Cerebellar nuclear complex (tissue), 1 donor: ENCODE results near the gene EP300.
"Not testable (repeated sequence)": the region's sequence is repeated elsewhere in the genome, so short reads cannot be mapped to it uniquely, and the experiment has no call there.

Experiments
- DNase-seq, 2 experiments: peaks; one replicate each; lab custom pipeline; 2025; lab: John Stamatoyannopoulos, UW

EP300 gene

DNA sequence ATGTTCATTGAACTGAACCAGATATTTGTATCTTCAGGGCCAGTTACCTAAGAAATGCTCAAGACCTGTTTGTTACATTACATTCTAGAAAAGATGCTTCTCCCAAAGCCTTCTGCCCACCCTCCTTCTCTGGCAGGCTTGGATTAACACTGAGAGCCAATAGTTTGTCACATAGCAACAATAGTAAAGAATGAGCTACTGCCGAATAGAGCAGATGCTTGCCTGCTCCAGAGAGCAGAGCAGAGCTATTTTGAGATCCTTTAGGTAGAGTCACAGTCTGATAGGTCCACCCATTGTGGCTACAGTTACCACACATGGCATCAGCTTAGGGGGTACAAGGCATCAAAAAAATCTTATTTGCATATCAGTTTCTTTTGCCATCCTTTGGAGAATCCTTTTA lies 13.5 kb upstream of the EP300 start:
- no peak for DNase-seq

DNA sequence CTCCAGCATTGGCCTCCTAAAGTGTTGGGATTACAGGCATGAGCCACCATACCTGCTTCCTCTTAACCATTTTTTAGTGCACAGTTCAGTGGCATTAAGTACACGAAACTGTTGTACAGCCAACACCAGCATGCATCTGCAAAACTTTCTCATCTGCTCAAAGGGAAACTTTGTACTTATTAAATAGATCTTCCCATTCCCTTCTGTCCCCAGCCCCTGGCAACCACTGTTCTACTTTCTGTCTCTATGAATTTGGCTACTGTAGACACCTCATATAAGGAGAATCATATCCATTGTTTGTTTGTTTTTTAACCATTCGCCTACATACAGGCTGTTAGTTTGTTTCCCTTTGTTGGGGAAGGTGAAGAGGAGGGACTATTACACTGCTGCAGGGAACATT lies 6.5 kb upstream of the EP300 start:
- no peak for DNase-seq

DNA sequence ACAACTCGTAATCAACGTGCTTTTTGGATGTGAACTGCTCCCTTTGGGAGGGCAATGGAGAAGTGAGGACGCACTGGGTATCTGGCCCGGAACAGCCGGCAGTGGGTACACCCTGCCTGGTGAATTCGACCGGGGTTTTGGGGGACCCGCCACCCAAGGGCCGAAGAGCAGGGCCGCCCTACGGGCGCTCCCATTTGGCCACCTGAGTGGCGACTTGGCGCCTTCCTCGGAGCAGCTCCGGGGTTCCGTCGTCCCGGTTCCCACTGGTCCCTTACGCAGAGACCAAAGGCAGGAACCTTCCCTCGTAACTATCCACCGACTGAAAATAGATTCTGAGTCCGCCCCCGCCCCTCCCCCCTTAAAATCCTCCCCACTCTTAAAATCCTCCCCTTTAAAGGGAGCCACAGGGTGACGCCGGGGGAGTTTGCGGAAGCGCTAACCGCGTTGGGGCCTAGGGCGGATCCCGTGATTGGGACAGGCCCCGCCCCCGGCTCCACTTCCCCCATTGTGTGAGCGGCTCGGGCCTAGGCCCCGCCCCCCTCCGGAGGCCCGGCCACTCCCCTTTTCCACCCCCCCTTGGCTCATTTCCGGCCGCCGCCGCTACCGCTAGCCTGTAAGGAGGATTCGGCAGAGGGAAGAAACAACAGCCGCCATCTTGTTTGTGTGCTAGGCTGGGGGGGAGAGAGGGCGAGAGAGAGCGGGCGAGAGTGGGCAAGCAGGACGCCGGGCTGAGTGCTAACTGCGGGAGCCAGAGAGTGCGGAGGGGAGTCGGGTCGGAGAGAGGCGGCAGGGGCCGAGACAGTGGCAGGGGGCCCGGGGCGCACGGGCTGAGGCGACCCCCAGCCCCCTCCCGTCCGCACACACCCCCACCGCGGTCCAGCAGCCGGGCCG lies 1.0 kb upstream of the EP300 start:
- DNase-seq = peak; percentile 77 to 92

DNA sequence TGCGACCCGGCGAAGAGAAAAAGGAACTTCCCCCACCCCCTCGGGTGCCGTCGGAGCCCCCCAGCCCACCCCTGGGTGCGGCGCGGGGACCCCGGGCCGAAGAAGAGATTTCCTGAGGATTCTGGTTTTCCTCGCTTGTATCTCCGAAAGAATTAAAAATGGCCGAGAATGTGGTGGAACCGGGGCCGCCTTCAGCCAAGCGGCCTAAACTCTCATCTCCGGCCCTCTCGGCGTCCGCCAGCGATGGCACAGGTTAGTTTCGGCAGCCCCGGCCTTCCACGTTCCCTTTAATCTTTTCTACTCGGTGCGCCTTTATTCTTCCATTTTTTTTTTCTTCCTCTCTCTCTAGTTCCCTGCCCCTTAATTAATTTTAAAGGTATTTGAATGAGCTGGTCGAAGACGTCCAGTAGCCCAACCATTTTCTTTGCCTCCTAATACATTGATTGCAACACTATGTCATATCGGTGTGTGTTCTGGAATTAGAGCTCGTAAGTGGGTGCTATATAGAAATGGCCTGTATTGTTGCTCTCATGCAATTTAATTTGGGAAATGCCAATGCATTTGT lies 537 bp downstream of the EP300 start:
- no peak for DNase-seq

DNA sequence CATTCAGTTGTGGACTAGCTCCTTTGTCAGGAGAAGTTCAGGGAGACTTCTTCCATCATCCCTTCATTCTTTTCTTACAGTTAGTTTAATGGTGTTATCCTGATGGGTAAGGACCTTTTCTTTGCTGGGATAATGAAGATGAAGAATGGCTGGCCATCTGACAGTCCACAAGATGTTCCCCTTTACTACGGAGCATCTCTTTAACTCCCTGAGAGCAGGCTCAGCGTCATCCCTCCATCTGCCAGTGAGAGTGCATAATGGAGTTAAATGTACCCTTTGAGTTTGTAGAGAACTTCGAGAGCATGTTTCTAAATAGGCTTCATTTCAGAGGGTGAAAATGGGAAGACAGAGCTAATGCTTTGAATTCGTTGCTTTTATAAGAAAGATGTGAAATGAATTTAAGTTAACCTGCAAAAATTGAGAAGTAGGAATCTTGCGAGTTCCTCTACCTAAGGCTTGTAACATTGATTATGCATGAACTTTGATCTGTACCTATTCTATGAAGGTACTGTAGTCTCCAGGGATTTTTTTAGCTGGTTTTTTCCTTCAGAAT lies 1.7 kb downstream of the EP300 start:
- no peak for DNase-seq

DNA sequence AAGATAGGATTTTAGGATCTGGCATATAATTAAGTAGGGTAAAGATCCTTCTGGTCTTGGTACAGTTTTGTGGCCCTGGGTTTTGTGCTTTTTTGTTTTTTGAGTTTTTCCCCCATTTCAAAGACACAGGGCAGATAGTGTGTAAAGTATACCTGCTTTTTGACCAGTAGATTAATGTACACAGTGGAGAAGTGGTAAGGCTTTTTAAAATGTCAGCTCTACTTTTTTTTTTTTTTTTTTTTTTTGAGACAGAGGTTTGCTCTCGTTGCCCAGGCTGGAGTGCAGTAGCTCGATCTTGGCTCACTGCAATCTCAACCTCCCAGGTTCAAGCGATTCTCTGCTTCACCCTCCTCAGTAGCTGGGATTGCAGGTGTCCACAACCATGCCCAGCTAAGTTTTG lies 4.0 kb downstream of the EP300 start:
- no peak for DNase-seq

DNA sequence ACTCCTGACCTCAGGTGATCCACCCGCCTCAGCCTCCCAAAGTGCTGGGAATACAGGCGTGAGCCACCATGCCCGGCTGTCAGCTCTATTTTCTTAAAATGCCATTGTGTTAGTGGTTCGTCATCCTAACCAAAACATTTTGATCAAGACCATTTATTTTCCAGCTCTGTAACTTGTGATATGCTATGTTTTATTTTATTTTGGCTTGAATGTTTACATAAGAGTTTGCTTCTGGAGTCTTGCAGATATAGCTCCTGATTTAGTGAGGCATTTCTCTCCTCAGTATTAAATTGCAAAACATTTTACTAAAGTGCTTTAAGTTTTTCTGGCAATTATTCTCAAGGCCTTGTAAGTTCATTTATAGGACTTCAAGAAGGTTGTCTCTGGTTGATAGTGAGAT lies 4.4 kb downstream of the EP300 start:
- DNase-seq = no peak

DNA sequence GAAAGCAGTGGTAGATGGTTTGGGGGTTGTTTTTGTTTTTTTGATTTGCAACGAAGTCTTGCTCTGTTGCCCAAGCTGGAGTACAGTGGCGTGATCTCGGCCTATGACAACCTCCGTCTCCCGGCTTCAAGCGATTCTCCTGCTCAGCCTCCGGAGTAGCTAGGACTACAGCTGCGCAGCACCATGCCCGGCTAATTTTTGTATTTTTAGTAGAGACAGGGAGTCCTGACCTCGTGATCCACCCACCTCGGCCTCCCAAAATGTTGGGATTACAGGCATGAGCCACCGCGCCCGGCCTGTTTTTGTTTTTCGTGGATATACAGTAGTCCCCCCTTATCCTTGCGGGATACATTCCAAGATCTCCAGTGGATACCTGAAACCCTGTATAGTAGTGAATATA lies 6.6 kb downstream of the EP300 start:
- DNase-seq = no peak

DNA sequence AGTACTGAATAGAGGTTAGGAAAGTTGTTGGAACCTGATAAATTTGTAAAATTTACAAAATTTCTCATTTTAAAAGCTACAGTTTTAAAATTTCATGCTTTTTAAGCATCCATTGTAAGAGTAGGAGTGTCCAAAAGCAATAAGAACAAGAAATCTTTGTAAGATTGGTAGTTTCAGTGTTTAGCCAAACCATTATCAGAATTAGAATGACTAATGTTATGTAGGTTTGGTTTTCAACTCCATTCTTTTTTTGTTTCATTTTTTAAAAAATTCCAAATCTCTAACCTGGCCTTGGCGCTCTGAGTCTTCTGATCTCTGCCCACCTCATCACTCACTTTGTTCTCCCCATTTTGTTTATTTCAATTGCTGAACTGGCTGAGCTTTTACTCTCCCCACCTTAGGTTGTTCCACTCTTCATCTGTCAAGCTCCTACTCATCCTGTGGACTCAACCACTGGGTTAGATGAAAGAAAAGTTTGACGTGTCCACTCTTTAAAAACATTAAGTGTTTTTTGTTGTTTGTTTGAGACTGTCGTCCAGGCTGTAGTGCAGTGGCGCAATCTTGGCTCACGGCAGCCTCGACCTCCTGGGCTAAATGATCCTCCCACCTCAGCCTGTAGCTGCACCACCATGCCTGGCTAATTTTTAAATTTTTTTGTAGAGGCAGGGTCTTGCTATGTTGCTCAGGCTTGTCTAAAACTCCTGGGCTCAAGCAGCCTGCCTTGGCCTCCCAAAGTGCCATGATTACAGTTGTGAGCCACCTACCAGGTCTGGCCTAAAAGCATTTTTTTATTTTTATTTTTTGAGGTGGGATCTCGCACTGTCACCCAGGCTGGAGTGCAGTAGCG lies 14.0 kb downstream of the EP300 start:
- no peak for DNase-seq

DNA sequence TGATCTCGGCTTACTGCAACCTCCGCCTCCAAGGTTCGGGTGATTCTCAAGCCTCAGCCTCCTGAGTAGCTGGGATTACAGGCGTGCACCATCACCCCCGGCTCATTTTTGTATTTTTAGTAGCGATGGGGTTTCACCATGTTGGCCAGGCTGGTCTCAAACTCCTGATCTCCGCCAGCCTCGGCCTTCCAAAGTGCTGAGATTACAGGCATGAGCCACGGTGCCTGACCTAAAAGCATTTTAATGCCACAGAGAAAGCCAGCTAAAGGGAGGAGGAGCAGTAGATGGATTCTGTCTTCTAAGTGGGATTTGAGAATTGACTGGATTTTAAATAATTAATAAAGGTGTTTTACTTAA lies 14.6 kb downstream of the EP300 start:
- DNase-seq = not testable (repeated sequence)

DNA sequence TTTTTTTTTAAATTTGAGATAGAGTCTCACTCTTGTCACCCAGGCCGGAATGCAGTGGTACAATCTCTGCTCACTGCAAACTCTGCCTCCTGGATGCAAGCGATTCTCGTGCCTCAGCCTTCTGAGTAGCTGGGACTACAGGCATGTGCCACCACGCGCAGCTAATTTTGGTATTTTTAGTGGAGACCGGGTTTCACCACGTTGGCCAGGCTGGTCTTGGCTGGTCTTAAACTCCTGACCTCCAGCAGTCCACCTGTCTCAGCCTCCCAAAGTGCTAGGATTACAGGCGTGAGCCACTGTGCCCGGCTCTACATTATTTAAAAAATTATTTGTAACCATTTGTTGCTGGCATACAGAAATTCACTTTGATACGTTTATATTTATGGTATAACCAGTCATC lies 18.6 kb downstream of the EP300 start:
- DNase-seq = no peak

DNA sequence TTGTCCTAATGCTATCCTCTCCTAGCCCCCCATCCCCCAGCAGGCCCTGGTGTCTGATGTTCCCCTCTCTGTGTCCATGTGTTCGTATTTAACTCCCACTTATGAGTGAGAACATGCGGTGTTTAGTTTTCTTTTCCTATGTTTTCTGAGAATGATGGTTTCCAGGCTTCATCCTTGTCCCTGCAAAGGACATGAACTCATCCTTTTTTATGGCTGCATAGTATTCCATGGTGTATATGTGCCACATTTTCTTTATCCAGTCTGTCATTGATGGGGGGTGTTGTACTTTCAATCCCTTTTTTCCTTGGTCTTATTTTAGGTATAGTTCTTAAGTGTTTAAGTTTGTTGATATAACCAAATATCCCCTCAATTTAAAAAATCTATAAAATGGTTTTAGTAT lies 23.9 kb downstream of the EP300 start:
- no peak for DNase-seq

DNA sequence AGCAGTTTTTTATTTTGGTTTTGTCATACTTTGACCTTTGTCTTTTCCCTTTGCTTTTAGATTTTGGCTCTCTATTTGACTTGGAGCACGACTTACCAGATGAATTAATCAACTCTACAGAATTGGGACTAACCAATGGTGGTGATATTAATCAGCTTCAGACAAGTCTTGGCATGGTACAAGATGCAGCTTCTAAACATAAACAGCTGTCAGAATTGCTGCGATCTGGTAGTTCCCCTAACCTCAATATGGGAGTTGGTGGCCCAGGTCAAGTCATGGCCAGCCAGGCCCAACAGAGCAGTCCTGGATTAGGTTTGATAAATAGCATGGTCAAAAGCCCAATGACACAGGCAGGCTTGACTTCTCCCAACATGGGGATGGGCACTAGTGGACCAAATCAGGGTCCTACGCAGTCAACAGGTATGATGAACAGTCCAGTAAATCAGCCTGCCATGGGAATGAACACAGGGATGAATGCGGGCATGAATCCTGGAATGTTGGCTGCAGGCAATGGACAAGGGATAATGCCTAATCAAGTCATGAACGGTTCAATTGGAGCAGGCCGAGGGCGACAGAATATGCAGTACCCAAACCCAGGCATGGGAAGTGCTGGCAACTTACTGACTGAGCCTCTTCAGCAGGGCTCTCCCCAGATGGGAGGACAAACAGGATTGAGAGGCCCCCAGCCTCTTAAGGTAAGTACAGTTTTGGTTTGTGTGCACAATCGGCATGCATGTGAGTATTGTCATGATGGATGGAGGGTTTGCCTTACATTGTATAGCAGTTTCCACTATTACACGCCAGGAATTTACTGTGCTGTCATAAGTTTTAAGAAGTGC lies 25.0 kb downstream of the EP300 start:
- DNase-seq = no peak

DNA sequence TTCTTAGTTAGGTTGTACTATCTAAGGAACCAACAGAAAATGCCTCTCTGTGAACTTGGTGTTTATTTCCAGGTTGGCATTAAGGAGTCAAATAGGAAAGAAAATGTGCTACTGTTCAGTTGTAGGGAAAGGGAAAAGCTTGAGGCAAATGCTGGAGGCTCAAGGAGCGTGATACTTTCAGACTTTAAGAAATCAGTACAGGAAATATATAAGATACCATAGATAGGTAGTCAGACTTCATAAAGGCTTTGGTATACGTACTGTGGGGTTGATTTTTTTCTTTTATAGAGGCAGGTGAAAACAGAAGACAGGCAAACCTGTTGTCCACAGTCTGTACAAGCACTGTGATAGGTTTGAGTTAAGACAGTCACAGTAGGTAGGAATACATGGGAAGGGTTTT lies 30.8 kb downstream of the EP300 start:
- DNase-seq = no peak

DNA sequence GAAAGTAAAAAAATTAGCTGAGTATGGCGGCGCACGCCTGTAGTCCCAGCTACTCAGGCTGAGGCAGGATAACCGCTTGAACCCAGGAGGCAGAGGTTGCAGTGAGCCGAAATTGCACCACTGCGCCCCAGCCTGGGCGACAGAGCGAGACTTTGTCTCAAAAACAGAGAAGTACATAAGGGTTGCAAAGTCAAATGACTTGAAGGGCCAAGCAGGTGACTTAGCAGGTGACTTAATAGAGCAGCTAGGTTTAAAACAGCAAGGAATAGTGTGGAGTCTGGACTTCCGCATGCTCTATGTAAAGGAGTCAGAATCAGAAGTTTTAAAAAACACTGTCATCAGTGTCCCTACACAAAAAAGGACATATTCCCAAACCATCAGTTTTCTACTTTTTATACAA lies 31.7 kb downstream of the EP300 start:
- DNase-seq = no peak

DNA sequence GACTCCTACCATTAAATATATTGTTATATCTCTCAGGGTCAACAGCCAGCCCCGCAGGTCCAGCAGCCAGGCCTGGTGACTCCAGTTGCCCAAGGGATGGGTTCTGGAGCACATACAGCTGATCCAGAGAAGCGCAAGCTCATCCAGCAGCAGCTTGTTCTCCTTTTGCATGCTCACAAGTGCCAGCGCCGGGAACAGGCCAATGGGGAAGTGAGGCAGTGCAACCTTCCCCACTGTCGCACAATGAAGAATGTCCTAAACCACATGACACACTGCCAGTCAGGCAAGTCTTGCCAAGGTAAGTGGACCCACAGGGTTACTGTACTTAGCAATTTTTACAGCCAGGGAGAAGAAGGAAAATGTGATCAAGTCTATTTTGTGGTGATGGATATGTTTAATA lies 35.1 kb downstream of the EP300 start:
- no peak for DNase-seq

DNA sequence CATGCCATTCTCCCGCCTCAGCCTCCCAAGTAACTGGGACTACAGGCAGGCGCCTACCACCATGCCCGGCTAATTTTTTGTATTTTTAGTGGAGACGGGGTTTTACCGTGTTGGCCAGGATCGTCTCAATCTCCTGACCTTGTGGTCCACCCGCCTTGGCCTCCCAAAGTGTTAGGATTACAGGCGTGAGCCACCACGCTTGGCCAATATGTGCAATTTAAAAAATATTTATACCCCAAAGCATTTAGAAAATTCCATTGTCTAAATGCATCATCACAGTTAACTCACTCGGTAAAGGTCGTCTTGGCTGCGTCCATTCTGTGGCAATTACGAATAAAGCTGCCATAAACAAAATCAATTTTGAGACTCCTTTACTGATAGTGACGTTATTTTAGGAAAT lies 36.2 kb downstream of the EP300 start:
- DNase-seq = no peak

DNA sequence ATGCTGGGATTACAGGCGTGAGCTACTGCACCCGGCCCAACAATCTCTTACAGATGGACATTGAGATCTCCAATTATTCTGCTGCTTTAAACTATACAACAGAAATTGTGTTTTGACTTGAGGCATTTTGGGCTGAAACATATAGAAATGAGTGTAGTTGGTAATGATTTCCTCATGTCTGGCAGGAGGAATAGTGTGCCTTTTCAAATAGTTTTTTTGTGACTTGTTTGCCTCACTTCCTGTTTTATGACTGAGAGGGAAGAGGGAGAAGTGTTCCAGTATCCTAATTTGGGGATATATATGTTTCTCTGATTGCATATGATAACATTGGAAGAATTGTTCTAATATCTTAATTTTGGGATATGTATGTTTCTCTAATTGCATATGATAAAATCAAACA lies 40.2 kb downstream of the EP300 start:
- no peak for DNase-seq

DNA sequence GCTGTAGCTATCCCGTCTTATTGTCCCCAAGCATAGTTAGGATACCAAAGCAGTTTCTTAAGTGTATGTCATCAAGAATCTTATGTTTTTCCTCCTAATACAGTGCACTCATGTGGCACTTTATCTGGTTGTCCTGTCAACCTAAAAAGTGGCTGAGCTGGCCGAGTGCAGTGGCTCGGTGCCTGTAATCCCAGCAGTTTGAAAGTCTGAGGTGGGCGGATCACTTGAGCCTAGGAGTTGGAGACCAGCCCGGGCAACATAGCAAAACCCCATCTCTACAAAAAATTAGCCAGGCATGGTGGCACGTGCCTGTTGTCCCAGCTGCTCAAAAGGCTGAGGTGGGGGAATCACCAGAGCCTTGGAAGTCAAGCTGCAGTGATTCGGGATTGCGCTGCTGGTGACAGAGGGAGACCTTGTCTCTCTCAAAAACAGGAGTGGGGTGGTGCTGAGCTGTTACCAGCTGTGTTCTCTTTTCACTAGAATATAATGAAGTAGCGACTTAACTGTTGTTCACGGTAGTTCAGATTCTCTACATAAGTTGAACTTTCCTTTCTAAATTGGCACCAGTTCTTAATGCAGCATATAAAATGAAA lies 48.1 kb downstream of the EP300 start:
- no peak for DNase-seq

DNA sequence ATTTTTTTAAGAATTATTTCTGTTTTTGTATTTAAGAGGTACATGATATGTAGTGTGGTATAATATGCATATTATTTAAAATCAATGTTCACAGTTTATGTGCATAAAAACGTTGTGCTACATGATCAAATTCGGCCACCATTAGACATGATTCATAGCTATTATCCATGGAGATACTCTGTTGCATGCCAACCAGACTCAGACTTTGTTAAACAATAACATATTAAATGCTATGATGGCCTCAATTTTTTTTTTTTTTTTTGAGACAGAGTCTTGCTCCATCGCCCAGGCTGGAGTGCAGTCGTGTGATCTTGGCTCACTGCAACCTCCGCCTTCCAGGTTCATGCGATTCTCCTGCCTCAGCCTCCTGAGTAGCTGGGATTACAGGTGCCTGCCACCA lies 53.5 kb downstream of the EP300 start:
- not testable (repeated sequence) for DNase-seq

DNA sequence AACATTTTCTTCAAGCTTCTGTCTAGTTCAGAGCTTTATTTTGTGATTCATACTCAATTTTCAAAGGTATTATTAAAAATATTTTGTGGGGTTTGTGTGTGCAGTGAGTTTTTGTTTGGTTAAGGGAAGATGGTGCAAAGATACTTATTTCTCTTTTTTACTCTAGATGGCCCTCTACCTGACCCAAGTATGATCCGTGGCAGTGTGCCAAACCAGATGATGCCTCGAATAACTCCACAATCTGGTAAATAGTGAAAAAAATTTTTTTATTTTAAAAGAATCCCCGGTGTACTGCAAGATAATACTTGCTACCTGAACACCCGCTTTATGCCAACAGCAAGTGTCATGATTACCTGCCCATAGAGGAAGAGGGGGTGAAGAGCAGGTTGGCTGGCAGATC lies 54.2 kb downstream of the EP300 start:
- DNase-seq = no peak
